Loucy (cell line): ENCODE data around the gene C22orf31.

ENCODE experiments used
- EZH2phosphoT487 ChIP-seq: fragments of 200-600 bp; IDR thresholded peaks from 2 replicates; pipeline ENCODE4 v1.6.1; 2018; ENCODE audit warnings: antibody characterized with exemption, mild to moderate bottlenecking, moderate library complexity, borderline replicate concordance
- TF ChIP-seq, protein P1 (sequence below): fragments of 200-600 bp; sonication (generic); conservative IDR thresholded peaks from 2 replicates; pipeline ENCODE4 v1.5.1; 2014; ENCODE audit warnings: mild to moderate bottlenecking, antibody characterized with exemption, low read length

- TF ChIP-seq, protein P1, sequence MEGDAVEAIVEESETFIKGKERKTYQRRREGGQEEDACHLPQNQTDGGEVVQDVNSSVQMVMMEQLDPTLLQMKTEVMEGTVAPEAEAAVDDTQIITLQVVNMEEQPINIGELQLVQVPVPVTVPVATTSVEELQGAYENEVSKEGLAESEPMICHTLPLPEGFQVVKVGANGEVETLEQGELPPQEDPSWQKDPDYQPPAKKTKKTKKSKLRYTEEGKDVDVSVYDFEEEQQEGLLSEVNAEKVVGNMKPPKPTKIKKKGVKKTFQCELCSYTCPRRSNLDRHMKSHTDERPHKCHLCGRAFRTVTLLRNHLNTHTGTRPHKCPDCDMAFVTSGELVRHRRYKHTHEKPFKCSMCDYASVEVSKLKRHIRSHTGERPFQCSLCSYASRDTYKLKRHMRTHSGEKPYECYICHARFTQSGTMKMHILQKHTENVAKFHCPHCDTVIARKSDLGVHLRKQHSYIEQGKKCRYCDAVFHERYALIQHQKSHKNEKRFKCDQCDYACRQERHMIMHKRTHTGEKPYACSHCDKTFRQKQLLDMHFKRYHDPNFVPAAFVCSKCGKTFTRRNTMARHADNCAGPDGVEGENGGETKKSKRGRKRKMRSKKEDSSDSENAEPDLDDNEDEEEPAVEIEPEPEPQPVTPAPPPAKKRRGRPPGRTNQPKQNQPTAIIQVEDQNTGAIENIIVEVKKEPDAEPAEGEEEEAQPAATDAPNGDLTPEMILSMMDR, result no peak
- TF ChIP-seq EZH2phosphoT487, result no peak
Measured at GRCh38 chr22:29011240-29012100, 50.2 kb downstream of the C22orf31 start.
